ENCODE data around the gene DVL2.
"Not testable (repeated sequence)": the region's sequence is repeated elsewhere in the genome, so short reads cannot be mapped to it uniquely, and the experiment has no call there.

DVL2 gene

GRCh38 chr17:7191571-7192270 lies 42.6 kb downstream of the DVL2 start:
- no peak for DNase-seq

- no peak for DNase-seq
Observed at GRCh38 chr17:7191069-7191468, 43.2 kb downstream of the DVL2 start.

- no peak for DNase-seq
Observed at GRCh38 chr17:7190276-7190917, 43.9 kb downstream of the DVL2 start.

- DNase-seq = no peak
Observed at GRCh38 chr17:7186241-7186640, 48.1 kb downstream of the DVL2 start.

- DNase-seq = no peak
Observed at GRCh38 chr17:7184647-7185046, 49.7 kb downstream of the DVL2 start.

GRCh38 chr17:7184091-7184488 lies 50.2 kb downstream of the DVL2 start:
- no peak for DNase-seq

GRCh38 chr17:7183433-7184090 lies 50.8 kb downstream of the DVL2 start:
- DNase-seq = no peak

- DNase-seq = not testable (repeated sequence)
Observed at GRCh38 chr17:7182101-7182500, 52.2 kb downstream of the DVL2 start.

- no peak for DNase-seq
Observed at GRCh38 chr17:7179317-7180254, 54.7 kb downstream of the DVL2 start, which contains the start of gene ASGR1. Gene ASGR1, minus strand, starts transcription at chr17:7179370. Its CDS starts 807 bp downstream, at chr17:7178563.

GRCh38 chr17:7178973-7179316 lies 55.4 kb downstream of the DVL2 start:
- no peak for DNase-seq

GRCh38 chr17:7177954-7178477 lies 56.3 kb downstream of the DVL2 start:
- no peak for DNase-seq

- DNase-seq = peak in 1 of 2 experiments; percentile 15
Observed at GRCh38 chr17:7177191-7177953, 56.9 kb downstream of the DVL2 start.

- no peak for DNase-seq
Observed at GRCh38 chr17:7176841-7177190, 57.5 kb downstream of the DVL2 start.

- no peak for DNase-seq
Observed at GRCh38 chr17:7176107-7176840, 58.0 kb downstream of the DVL2 start.

All from AML-193 (cell line).